H1 (cell line): ENCODE results near the gene JAKMIP1. TPM values are rescaled to one million over a fixed set of nuclear protein-coding genes. Genes with fewer than 3 reads are reported as not detected.

ENCODE experiments used
- HDAC2 ChIP-seq, 2 experiments: fragments of 300-600 bp in 1 of 2; sonication (generic) in 1 of 2; IDR thresholded peaks; 2 replicates each; pipeline ENCODE4 v1.6.1; 2011 to 2012; ENCODE audit warnings: low read depth in 2 of 2, low read length in 2 of 2, mild to moderate bottlenecking in 2 of 2, moderate library complexity in 2 of 2, borderline replicate concordance in 1 of 2, inconsistent platforms in 1 of 2
- POLR2A ChIP-seq, 2 experiments: IDR thresholded peaks; 1 replicate in 1 of 2; 2 replicates in 1 of 2; pipeline ENCODE4 v1.6.1; 2011; ENCODE audit warnings: low read depth in 2 of 2, low read length in 2 of 2, mild to moderate bottlenecking in 2 of 2; ENCODE audit errors: control extremely low read depth in 1 of 2
- POU5F1 ChIP-seq: IDR thresholded peaks from 2 replicates; pipeline ENCODE4 v1.6.1; 2011; ENCODE audit warnings: low read depth, mild to moderate bottlenecking, low read length, moderate library complexity
- polyA plus RNA-seq, 7 experiments: library from polyadenylated mRNA; depleted of rRNA in 3 of 7; stranded (reverse) in 5 of 7; unstranded in 2 of 7; fragments of >200 nt in 5 of 7; fragments of 200-250 nt in 2 of 7; gene quantifications; 1 replicate in 5 of 7; 2 replicates in 1 of 7; 4 replicates in 1 of 7; pipeline versions ENCODE4 v1.2.1 to v1.2.3, GENCODE V29; 2011 to 2013; ENCODE audit warnings: missing spikeins in 2 of 7, mixed read lengths in 2 of 7
- total RNA-seq: library from RNA; stranded (reverse); fragmentation: NEBNext Ultra II Directional; extraction: Animal tissue kit (Norgen Biotek cat#: 25700); gene quantifications from 2 replicates; pipeline ENCODE4 v1.2.1, GENCODE V29; 2021

JAKMIP1 gene
- total and polyA plus RNA-seq, 2 of the 8 experiments (the other 6 are each of a cell fraction or from before 2014, with no cell fraction given) = 2.5 to 4.4 TPM

DNA sequence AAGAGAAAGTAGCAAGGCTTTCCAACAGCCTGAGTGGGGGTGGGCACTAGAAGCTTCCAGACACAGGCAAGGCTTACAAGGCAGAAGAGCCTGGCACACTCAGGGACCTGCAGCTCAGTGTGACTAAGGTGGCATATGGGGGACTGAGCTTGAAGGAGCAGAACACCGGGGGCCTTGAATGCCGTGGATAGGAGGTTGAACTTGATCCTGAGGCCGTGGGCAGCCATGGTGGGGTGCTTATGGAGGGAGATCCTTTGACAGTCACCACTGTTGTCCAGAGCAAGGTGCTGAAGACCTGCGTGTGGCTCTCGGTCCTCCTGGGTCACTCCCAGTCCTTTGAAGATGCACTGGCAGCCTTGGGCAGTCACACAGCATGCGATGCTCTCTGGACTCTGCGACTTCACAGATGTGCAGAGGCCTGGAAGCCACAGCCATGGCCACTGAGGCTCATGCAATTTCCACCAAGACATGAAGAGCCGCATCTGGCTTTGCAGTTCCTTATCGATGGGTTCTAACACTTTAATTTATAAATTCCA, 200.5 kb downstream of the JAKMIP1 start (continued):
- TF ChIP-seq POU5F1 = no peak
- no peak for TF ChIP-seq HDAC2 (IDR thresholded peaks at IDR 0.05; ENCODE audit: borderline replicate concordance in 1 of 2, low read depth in 2 of 2, low read length in 2 of 2)
- no peak for TF ChIP-seq POLR2A (IDR thresholded peaks at IDR 0.05; ENCODE audit: control extremely low read depth in 1 of 2, low read depth in 2 of 2, low read length in 2 of 2)
